GM21390 (cell line): ENCODE results near the gene FHOD1.

Experiments
- ATAC-seq: cut with Tn5 transposase; IDR thresholded peaks from one replicate; pipeline ENCODE4 v1.9.1; 2021; ENCODE audit not compliant: unreplicated experiment

FHOD1 gene

GRCh38 chr16:67210069-67210937 is 37.0 kb downstream of the FHOD1 start:
- no peak for ATAC-seq

- no peak for ATAC-seq
Observed at GRCh38 chr16:67209565-67209964, 37.7 kb downstream of the FHOD1 start.

- ATAC-seq: no peak
Observed at GRCh38 chr16:67208154-67208896, 39.0 kb downstream of the FHOD1 start.

GRCh38 chr16:67207249-67208091 is 39.8 kb downstream of the FHOD1 start:
- ATAC-seq: no peak

GRCh38 chr16:67206838-67207248 is 40.4 kb downstream of the FHOD1 start:
- ATAC-seq: no peak

- no peak for ATAC-seq
Observed at GRCh38 chr16:67206129-67206837, 41.0 kb downstream of the FHOD1 start.

GRCh38 chr16:67204076-67204475 is 43.2 kb downstream of the FHOD1 start:
- no peak for ATAC-seq

- no peak for ATAC-seq
Observed at GRCh38 chr16:67202956-67203493, 44.3 kb downstream of the FHOD1 start.

GRCh38 chr16:67202426-67202825 is 44.9 kb downstream of the FHOD1 start:
- no peak for ATAC-seq

- no peak for ATAC-seq
Observed at GRCh38 chr16:67201411-67202345, 45.6 kb downstream of the FHOD1 start.

GRCh38 chr16:67200491-67200890 is 46.8 kb downstream of the FHOD1 start:
- no peak for ATAC-seq

GRCh38 chr16:67199808-67200198 is 47.5 kb downstream of the FHOD1 start:
- no peak for ATAC-seq

- no peak for ATAC-seq
Observed at GRCh38 chr16:67199011-67199807, 48.1 kb downstream of the FHOD1 start, which contains the start of gene ELMO3. Gene ELMO3 (plus strand): TSS chr16:67199131. CDS start chr16:67199327, 196 bp downstream.

- no peak for ATAC-seq
Observed at GRCh38 chr16:67198238-67198734, 49.0 kb downstream of the FHOD1 start.

GRCh38 chr16:67197704-67198103 is 49.6 kb downstream of the FHOD1 start:
- ATAC-seq: no peak

- ATAC-seq: no peak
Observed at GRCh38 chr16:67196881-67197280, 50.4 kb downstream of the FHOD1 start.

GRCh38 chr16:67195676-67196075 is 51.6 kb downstream of the FHOD1 start:
- ATAC-seq: no peak

- no peak for ATAC-seq
Observed at GRCh38 chr16:67194260-67194659, 53.0 kb downstream of the FHOD1 start.
